RWPE2 (cell line): Measurements from ENCODE around the gene CDH4.

Experiments used
- ATAC-seq: fragments of 200-7000 bp; cut with Tn5 transposase; 3 replicates; pipeline ENCODE4 v1.9.1; 2021; ENCODE audit warnings: low read depth
- DNase-seq: peaks from one replicate; pipeline ENCODE4 v3.0.0-alpha.2; 2020; ENCODE audit warnings: low spot score
- H3K27ac ChIP-seq: fragments of 450-650 bp; 2 replicates; pipeline ENCODE4 v1.5.1; 2017; ENCODE audit warnings: mild to moderate bottlenecking; ENCODE audit not compliant: poor library complexity, severe bottlenecking
- H3K27me3 ChIP-seq: fragments of 250-450 bp; sonication (Bioruptor Pico); 2 replicates; pipeline ENCODE4 v1.5.1; 2021; ENCODE audit warnings: mild to moderate bottlenecking, moderate library complexity; ENCODE audit not compliant: insufficient read depth, poor library complexity, severe bottlenecking
- H3K36me3 ChIP-seq: fragments of 250-450 bp; sonication (Bioruptor Pico); 2 replicates; pipeline ENCODE4 v1.5.1; 2020; ENCODE audit warnings: low read depth, mild to moderate bottlenecking, moderate library complexity
- H3K4me1 ChIP-seq: fragments of 250-450 bp; sonication (Bioruptor Pico); 2 replicates; pipeline ENCODE4 v1.5.1; 2021; ENCODE audit warnings: mild to moderate bottlenecking, moderate library complexity; ENCODE audit not compliant: insufficient read depth, poor library complexity, severe bottlenecking
- H3K4me3 ChIP-seq: fragments of 250-450 bp; sonication (Bioruptor Pico); 2 replicates; pipeline ENCODE4 v1.5.1; 2021; ENCODE audit warnings: mild to moderate bottlenecking, moderate library complexity; ENCODE audit not compliant: severe bottlenecking
- H3K9me3 ChIP-seq: fragments of 250-450 bp; sonication (Bioruptor Pico); 2 replicates; pipeline ENCODE4 v1.5.1; 2021; ENCODE audit warnings: mild to moderate bottlenecking, moderate library complexity; ENCODE audit not compliant: severe bottlenecking
- TF ChIP-seq, protein P1 (sequence below): fragments of 450-650 bp; IDR thresholded peaks from one replicate; pipeline ENCODE4 v1.5.1; 2017; ENCODE audit warnings: mild to moderate bottlenecking, moderate library complexity; ENCODE audit not compliant: poor library complexity, severe bottlenecking

Gene CDH4

DNA sequence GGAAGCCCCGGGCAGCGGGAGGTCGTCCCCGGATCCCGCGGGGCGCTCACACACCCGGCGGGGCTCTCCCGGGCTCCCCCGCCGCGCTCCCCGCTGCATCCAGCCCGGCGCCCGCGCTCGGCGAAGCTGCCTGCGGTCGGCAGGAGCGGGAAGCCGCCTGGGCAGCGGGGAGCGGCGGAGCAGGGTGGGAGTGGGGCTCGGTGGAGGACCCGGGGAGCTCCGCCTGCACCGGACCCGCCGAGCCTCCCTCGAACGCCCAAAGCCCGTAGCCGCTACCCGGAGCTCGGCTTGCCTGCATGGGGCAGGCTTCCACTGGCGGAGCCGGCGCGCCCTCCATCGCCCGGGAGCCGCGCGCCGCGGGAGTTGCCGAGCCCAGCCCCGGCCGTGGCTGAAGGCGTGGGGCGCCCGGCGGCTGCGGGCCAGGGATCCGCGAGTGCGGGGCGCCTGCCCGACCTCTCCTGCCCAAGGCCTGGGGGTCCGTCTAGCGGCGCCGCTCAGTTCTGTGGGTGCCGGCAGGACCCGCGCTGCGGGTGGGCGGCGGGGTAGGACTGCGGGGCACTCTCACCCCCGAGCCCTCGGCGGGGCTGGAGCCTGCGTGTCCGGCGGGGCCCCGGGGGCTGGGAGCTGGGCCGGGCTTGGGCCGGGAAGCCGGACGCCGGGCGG, 671 bp downstream of the CDH4 start:
- TF ChIP-seq, protein P1, sequence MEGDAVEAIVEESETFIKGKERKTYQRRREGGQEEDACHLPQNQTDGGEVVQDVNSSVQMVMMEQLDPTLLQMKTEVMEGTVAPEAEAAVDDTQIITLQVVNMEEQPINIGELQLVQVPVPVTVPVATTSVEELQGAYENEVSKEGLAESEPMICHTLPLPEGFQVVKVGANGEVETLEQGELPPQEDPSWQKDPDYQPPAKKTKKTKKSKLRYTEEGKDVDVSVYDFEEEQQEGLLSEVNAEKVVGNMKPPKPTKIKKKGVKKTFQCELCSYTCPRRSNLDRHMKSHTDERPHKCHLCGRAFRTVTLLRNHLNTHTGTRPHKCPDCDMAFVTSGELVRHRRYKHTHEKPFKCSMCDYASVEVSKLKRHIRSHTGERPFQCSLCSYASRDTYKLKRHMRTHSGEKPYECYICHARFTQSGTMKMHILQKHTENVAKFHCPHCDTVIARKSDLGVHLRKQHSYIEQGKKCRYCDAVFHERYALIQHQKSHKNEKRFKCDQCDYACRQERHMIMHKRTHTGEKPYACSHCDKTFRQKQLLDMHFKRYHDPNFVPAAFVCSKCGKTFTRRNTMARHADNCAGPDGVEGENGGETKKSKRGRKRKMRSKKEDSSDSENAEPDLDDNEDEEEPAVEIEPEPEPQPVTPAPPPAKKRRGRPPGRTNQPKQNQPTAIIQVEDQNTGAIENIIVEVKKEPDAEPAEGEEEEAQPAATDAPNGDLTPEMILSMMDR: no peak
- Histone ChIP-seq H3K27me3 (peaks cover 7% of the 10 kb centered on the region), H3K4me3 (peak overlapping the region; percentile 76), H3K4me1 (peaks cover 21% of the 10 kb centered on the region), H3K27ac (peak overlapping the region; percentile 94), H3K9me3 (no peaks in the 10 kb centered on the region), H3K36me3 (peaks cover 37% of the 10 kb centered on the region)
- peak; percentile 3 for ATAC-seq
- DNase-seq: peak; percentile 82

DNA sequence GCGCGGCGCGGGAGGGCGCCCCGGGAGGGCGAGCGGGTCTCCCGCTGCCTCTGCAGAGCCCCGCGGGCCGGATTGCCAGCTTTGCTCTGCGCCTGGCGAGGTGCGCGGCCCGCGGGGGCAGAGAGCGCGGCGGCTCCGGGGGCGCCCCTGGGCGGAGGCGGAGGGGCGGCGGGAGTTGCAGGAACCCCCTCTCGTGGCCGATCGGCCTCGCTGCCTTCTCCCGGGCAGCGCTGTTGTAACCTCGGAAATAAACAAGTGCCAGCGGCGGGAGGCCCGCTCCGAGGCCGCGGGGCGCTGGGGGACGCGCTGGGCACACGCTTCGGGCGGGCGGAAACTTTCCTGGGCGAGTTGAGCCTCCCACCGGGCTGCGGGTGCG, 1.2 kb downstream of the CDH4 start:
- ATAC-seq (peak; percentile 23), DNase-seq (peak; percentile 84)
- Histone ChIP-seq H3K36me3 (peaks cover 40% of the 10 kb centered on the region), H3K4me3 (peak overlapping the region; percentile 76), H3K27me3 (peaks cover 7% of the 10 kb centered on the region), H3K9me3 (no peaks in the 10 kb centered on the region), H3K4me1 (peaks cover 21% of the 10 kb centered on the region), H3K27ac (peak overlapping the region; percentile 94)
- TF ChIP-seq, protein P1: peak; percentile 76

DNA sequence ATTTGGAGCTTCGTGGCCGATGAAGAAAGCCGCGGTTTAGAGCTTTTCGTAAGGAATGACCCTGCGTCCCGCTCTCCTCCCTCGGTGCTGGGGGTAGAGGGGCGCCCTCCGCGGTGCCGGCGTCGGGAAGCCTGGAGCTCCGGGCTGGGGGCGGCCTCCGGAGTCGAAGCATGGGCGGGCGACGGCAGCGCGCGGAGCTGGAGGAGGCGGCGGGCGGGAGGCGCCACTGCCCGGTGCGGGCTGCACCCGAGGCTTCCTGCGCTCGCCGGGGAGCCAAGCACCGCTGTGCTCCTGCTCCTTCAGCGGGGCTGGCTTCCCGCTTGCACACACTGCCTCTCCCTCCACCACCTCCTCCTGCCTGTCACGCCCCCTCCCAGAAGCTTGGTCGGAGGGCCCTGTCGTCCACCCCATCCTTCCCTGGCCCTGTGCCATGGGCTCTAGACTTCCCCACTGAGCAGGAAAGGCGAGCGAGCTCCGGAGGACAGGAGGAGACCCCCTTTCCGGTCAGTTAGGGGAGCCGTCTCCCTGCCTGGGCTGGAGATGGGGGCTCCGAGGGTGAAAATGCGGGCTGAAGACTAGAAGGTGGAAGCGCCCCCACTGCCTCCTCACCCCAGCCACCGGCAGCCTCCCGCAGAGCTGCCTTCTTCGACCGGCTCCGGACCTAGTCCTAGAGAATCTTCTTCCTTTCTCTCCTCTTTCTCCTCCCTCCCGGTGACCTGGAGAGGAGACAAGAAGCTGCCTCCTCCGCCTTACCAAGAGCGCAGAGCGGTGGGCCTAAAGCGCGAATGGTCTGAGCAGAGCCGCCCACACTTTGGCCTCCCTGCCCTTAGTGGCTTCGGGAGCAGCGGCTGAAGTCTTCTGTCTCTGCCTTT, 1.8 kb downstream of the CDH4 start:
- Histone ChIP-seq H3K4me1 (peaks cover 21% of the 10 kb centered on the region), H3K4me3 (peak overlapping the region; percentile 76), H3K36me3 (peaks cover 46% of the 10 kb centered on the region), H3K27me3 (peaks cover 2% of the 10 kb centered on the region), H3K9me3 (no peaks in the 10 kb centered on the region), H3K27ac (peak overlapping the region; percentile 94)
- ATAC-seq (peak; percentile 43), DNase-seq (peak; percentile 91)
- TF ChIP-seq, protein P1: peak; percentile 48

DNA sequence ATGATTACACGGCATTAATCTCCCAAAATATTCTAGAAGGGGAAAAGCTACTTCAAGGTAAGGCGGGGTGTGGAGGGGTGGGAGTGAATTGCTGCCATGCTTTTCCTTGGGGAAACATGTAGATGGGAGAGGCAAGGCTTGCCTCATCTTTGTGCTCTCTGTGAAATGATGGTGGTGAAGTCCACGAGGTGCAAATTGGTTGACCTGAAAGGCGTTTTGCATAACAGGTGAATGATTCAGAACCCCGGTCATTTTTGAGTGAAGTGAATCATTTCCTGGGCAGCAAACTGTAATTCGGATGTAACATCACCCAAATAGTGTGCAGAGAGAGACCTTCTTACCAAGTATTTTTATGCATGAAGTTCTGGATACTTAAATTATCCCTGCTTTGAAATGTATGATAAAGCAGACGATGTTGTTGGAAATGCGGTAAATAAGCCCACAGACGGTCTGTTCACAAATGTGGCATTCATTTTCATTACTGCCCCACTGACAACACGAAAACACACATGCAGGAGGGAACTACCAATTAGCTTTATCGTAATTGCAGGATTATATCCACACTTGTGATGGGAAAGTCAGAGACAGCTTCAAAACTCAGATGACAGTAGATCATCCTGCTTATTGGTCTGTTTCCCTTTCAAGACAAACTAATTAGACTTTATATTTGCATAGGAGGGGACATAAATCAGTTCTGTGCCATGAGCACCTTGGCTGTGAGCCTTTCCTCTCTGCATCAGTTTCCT, 3.0 kb downstream of the CDH4 start:
- Histone ChIP-seq H3K27me3 (no peaks in the 10 kb centered on the region), H3K4me1 (peaks cover 21% of the 10 kb centered on the region), H3K9me3 (no peaks in the 10 kb centered on the region), H3K36me3 (peaks cover 58% of the 10 kb centered on the region), H3K27ac (peak overlapping the region; percentile 94), H3K4me3 (peak overlapping the region; percentile 76)
- TF ChIP-seq, protein P1: no peak
- ATAC-seq (peak; percentile 57), DNase-seq (peak; percentile 91)
